Testis (tissue), 2 donors: ENCODE data around the gene DDAH1.

ENCODE experiments used
- CTCF ChIP-seq, 3 experiments: fragments of 450-650 bp in 2 of 3; fragments of 200-600 bp in 1 of 3; sonication (generic) in 1 of 3; IDR thresholded peaks; one replicate each; pipeline ENCODE4 v1.5.1; 2016 to 2019; ENCODE audit warnings: antibody characterized with exemption in 3 of 3, mild to moderate bottlenecking in 2 of 3, moderate library complexity in 1 of 3
- POLR2A ChIP-seq: fragments of 450-650 bp; IDR thresholded peaks from one replicate; pipeline ENCODE4 v1.6.1; 2017; ENCODE audit warnings: antibody characterized with exemption, mild to moderate bottlenecking, moderate library complexity

DNA sequence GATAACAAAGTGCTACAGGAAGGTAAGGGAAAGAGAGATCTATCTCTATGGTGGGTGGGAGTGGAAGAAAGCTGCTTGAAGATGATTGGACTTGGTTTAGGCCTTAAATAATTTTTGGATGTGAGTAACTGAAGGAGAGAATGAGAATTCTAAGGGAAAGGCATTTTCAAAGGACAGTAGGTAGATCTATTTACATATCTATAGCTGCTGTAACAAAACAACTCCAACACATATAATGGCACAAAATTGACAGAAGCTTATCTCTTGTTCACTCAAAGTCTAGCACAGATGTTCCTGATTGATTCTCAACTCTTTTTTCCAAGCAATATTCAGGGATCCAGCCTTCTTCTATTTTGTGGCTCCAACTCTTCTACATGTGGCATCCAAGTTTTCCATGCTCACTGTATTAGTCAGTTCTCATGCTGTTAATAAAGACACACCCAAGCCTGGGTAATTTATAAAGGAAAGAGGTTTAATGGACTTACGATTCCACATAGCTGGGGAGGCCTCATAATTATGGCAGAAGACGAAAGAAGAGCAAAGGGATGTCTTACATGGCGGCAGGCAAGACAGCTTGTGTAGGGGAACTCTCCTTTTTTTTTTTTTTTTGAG, 3.1 kb upstream of the DDAH1 start:
- TF ChIP-seq CTCF (IDR thresholded peaks at IDR 0.05) (no peak), POLR2A (no peak)
